DOHH2 (cell line): ENCODE measurements around the gene HPCAL4.

Experiments used
- EZH2phosphoT487 ChIP-seq: fragments of 200-600 bp; sonication (generic); IDR thresholded peaks from 2 replicates; pipeline ENCODE4 v1.6.1; 2017; ENCODE audit warnings: borderline replicate concordance, mild to moderate bottlenecking, antibody characterized with exemption, low read length, moderate library complexity, mixed read lengths
- TF ChIP-seq, protein P1 (sequence below): fragments of 200-600 bp; sonication (generic); IDR thresholded peaks from one replicate; pipeline ENCODE4 v1.5.1; 2014; ENCODE audit warnings: antibody characterized with exemption, mild to moderate bottlenecking, low read depth, low read length; ENCODE audit not compliant: poor library complexity, severe bottlenecking

DNA sequence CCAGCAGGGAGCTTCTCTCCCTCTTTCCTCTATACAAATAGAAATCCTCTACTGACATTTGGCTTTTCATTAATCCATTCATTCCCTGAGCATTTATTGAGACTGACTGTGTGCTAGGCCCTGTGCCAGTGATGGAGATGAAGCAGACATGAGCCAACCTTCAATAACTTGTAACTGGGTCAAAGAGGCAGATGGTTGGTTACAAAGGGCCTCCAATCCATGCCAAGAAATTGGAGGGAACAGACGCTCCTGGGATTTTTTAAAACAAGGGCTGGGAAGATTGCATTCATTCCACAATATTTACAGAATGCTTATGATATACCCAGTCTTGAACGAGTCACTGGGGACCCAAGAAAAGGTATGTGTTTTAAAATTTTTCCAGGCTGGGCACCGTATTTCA, 6.2 kb downstream of the HPCAL4 start:
- TF ChIP-seq, protein P1, sequence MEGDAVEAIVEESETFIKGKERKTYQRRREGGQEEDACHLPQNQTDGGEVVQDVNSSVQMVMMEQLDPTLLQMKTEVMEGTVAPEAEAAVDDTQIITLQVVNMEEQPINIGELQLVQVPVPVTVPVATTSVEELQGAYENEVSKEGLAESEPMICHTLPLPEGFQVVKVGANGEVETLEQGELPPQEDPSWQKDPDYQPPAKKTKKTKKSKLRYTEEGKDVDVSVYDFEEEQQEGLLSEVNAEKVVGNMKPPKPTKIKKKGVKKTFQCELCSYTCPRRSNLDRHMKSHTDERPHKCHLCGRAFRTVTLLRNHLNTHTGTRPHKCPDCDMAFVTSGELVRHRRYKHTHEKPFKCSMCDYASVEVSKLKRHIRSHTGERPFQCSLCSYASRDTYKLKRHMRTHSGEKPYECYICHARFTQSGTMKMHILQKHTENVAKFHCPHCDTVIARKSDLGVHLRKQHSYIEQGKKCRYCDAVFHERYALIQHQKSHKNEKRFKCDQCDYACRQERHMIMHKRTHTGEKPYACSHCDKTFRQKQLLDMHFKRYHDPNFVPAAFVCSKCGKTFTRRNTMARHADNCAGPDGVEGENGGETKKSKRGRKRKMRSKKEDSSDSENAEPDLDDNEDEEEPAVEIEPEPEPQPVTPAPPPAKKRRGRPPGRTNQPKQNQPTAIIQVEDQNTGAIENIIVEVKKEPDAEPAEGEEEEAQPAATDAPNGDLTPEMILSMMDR: no peak
- TF ChIP-seq EZH2phosphoT487: no peak
